Lower leg skin (tissue), 4 donors: ENCODE measurements around the gene DMRT1. TPM values are rescaled to one million over a fixed set of nuclear protein-coding genes. Genes with fewer than 3 reads are reported as not detected.

Source experiments
- DNase-seq, 2 donors: peaks; one replicate each; pipeline ENCODE4 v3.0.0-alpha.2; 2019; ENCODE audit warnings: low spot score in 2 of 2
- H3K4me3 ChIP-seq: fragments of 200-600 bp; sonication (generic); 2 replicates; pipeline ENCODE4 v1.5.1; 2017; ENCODE audit warnings: mild to moderate bottlenecking, low read depth; ENCODE audit not compliant: poor library complexity, severe bottlenecking
- POLR2A ChIP-seq, 2 donors: fragments of 450-650 bp; IDR thresholded peaks; one replicate each; pipeline ENCODE4 v1.6.1; 2016 to 2017; ENCODE audit warnings: antibody characterized with exemption in 2 of 2, mild to moderate bottlenecking in 1 of 2, moderate library complexity in 1 of 2
- WGBS, 2 donors: methylation state at CpG; one replicate each; pipeline ENCODE4 v1.1.5; 2018; 5-methylcytosine and 5-hydroxymethylcytosine counted together
- intact Hi-C: fragments of 100-400 bp; cut with DNase I; formaldehyde crosslinking; loops from one replicate; pipeline ENCODE4 v1.15.0; 2023; ENCODE audit warnings: low total_unique reads
- total RNA-seq, 4 donors: library from RNA; depleted of rRNA; stranded (reverse); fragments of >200 nt; gene quantifications; one replicate each; pipeline ENCODE4 v1.1.0, GENCODE V29; 2016
- TF ChIP-seq, protein P1 (sequence below), 3 donors: fragments of 450-650 bp; IDR thresholded peaks; one replicate each; pipeline ENCODE4 v1.5.1; 2016; ENCODE audit warnings: antibody characterized with exemption in 3 of 3, mild to moderate bottlenecking in 3 of 3, moderate library complexity in 2 of 3

The DMRT1 gene
- total RNA-seq, 4 donors from 2014 or later: not detected

DNA sequence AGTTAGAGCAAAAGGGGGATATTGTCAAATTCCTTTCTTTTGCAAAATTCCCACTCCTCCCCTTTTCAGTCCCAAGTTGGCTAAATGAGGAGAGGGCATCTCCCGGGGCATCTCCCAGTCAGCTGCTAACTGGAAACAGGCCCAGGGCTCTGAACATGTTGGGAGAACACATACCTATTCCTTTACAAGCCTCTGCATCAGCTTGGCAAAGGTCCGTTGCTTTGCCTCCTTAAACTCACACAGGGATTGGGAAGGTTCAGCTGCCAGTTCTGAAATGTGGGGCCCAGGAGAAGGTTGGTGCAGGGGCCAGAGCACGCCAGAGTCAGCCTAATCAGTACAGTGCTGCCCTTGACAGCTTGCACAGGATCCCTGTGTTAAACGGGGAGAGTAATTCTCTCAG, 124.0 kb downstream of the DMRT1 start:
- TF ChIP-seq, protein P1, sequence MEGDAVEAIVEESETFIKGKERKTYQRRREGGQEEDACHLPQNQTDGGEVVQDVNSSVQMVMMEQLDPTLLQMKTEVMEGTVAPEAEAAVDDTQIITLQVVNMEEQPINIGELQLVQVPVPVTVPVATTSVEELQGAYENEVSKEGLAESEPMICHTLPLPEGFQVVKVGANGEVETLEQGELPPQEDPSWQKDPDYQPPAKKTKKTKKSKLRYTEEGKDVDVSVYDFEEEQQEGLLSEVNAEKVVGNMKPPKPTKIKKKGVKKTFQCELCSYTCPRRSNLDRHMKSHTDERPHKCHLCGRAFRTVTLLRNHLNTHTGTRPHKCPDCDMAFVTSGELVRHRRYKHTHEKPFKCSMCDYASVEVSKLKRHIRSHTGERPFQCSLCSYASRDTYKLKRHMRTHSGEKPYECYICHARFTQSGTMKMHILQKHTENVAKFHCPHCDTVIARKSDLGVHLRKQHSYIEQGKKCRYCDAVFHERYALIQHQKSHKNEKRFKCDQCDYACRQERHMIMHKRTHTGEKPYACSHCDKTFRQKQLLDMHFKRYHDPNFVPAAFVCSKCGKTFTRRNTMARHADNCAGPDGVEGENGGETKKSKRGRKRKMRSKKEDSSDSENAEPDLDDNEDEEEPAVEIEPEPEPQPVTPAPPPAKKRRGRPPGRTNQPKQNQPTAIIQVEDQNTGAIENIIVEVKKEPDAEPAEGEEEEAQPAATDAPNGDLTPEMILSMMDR (IDR thresholded peaks at IDR 0.05): no peak
- TF ChIP-seq POLR2A (IDR thresholded peaks at IDR 0.05): no peak
- 16 to 21% methylated on average over 3 to 4 of the region's 4 CpGs for WGBS, 2 donors
- no peak for DNase-seq
- intact Hi-C loops: no loop called here
- no peak overlapping the region for H3K4me3 ChIP-seq

DNA sequence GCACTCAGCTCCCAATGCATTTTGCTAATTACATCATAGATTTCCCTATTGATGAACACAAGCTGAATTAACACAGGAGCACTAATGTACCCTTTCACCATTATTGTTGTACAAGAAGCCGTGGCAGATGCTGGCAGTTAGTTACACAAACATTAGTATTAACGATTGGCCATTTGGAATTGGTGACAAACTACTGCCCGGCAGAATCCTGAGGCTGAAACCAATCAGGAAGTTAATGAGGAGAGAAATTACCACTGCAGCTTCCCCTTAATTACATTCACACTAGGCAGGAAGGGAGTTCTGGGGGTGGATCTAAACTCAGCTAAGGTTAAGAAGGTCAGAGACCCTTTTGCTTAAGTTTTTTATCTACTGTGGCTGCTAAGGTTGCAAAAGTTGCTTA, 125.4 kb downstream of the DMRT1 start:
- intact Hi-C loops: no loop called here
- no peak overlapping the region for H3K4me3 ChIP-seq
- DNase-seq: no peak
- whole genome bisulfite sequencing, 2 donors: 27 to 32% methylated on average over 3 of the region's 3 CpGs
- TF ChIP-seq, protein P1 (IDR thresholded peaks at IDR 0.05): no peak
- no peak for TF ChIP-seq POLR2A (IDR thresholded peaks at IDR 0.05)

DNA sequence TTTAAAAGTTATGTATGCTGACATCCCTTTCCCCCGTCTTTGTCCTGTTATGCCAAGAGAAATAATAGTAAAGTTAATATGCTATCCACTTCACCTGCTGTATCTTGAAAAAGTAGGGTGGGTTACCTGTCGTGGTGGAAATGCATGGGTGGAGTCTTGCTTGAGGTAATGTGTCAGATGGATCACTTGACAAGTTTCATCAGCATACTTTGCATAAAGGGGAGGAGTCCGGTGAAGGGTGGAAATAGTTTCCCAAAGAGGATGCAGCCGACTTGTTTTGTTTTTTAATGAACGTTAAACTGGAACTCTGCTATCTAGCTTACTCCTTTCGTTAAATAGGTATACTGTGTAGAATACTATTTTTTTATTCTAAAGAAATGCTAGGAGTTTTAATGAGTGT, 125.9 kb downstream of the DMRT1 start:
- H3K4me3 ChIP-seq: no peak overlapping the region
- intact Hi-C loops: no loop called here
- DNase-seq: no peak
- TF ChIP-seq, protein P1 (IDR thresholded peaks at IDR 0.05): no peak
- no peak for TF ChIP-seq POLR2A (IDR thresholded peaks at IDR 0.05)
- 20 to 24% methylated on average over 6 of the region's 6 CpGs for WGBS, 2 donors

DNA sequence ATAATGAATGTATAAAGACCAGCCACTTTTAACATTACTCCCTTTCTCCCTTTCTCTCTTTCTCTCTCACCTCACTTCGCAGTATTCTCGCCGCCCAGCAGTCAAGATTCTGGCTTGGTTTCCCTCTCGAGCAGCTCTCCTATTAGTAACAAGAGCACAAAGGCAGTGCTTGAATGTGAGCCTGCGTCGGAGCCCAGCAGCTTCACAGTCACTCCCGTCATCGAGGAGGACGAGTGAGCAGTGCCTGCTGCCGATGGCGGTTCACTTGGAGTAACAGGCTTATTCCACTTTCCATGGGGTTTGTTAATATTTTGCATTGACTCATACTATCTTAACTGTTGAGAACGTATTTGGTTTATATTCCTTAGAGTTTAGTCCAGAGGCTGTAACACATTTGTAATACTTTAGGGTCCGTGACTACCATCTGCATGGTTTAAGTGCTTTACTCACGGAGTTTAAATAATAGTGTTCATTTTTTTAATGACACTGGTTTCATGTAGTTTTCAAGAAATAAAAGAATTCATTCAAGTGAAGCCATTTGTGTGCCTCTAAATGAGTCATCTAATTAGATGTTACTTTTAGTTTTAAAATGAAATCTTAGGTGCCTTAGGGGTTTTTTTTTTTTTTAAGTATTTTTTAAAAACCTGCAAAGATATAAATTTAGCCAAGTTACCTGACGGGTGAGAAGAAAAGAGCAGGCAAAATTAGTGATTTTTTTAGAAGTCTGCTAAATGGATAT, 126.6 kb downstream of the DMRT1 start:
- no peak overlapping the region for H3K4me3 ChIP-seq
- WGBS, 2 donors: 11 to 22% methylated on average over 14 to 15 of the region's 15 CpGs
- intact Hi-C loops: no loop called here

DNA sequence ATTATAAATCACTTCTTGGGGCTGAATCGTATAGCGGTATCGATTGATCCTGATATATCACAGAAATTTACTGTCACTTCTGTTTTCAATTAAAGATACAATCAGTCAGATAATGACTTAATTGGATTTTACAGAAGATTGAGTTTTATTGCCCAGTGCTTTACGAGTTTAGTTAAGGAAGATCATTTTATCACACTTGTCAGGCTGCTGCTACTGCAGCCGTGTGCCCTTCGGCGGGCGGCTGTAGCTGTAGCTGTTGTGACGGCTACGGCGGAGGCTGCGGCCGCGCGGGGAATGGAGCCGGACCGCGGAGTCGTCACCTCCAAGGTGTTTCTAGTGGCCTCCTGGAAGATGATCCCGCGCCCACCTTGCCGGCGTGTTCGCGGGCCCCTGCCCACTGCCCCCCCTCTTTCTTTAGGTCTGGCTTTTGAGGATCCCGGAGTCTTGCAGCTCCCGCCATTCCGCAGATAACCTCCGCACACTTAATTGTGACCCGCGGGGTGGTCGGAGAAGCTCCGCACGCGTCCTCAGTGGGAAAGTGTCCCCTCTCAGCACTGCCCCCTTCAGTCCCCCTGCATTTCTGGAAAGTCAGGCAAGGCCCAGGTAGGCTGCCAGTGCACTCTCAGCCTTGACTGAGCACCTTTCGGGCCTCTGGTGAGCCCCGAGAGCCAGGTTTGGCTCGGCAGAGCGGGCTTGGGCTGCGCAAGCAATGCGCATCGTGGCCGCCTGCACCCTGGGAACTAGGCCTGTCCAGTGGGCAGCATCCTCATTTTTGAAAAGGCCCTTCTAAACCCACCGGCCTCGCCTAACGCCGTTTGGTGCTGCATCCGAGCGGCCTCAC, 128.0 kb downstream of the DMRT1 start:
- no peak overlapping the region for H3K4me3 ChIP-seq
- no peak for TF ChIP-seq POLR2A (IDR thresholded peaks at IDR 0.05)
- TF ChIP-seq, protein P1 (IDR thresholded peaks at IDR 0.05): no peak
- intact Hi-C loops: no loop called here
- 15 to 16% methylated on average over 31 to 46 of the region's 49 CpGs for WGBS, 2 donors
- DNase-seq: peak in 1 of 2 donors; percentile 78

More for the DNA sequence above, 126.6 kb downstream of the DMRT1 start:
- TF ChIP-seq, protein P1 (IDR thresholded peaks at IDR 0.05): no peak
- no peak for TF ChIP-seq POLR2A (IDR thresholded peaks at IDR 0.05)
- peak in 1 of 2 donors; percentile 64 for DNase-seq
